ENCODE data around the gene IMPDH1. TPM values are rescaled to one million over a fixed set of nuclear protein-coding genes. Genes with fewer than 3 reads are reported as not detected.

The IMPDH1 gene
- total and polyA plus RNA-seq, 2 donors (not counting 3 experiments of a cell fraction or from before 2014, with no cell fraction given), result 78.8 to 97.9 TPM

DNA sequence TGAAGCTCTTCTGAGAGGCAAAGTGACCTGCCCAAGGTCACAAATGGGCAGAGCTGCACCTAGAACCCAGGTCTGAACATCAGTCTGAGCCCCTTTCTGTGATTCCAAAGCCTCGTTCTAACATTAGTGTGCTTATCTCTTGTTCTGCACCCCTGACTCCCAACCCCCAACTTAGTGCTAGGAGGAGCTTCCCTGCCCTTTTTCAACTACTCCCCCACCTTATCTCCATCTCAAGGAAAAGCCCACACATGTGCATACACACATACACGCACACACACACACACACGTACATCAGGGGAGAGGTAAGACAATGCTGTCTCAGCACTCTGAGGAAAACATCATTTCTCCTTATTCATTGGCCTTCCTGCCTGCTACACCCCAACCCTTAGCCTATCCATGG, 56.6 kb downstream of the IMPDH1 start:
- no TSS peak for BruUV-seq (replicated peaks)
- DNase-seq (ENCODE audit: low read depth, low spot score), result no peak
- no peak overlapping the region for H3K27ac ChIP-seq (ENCODE audit: insufficient read depth, low read depth, low read length)
- H3K4me1 ChIP-seq (ENCODE audit: control insufficient read depth, extremely low read depth, insufficient read depth, low read length), result no peaks in the 10 kb centered on the region
- dilution Hi-C loops (cut with MboI; ENCODE audit: extremely low pct_ligation_motif_present, low sequenced_read_pairs) (no loop called here), intact Hi-C loops (cut with micrococcal nuclease) (no loop called here)
- H3K9me1 ChIP-seq (replicated peaks; ENCODE audit: control insufficient read depth, extremely low read depth, insufficient read depth, low read length), result no peaks in the 10 kb centered on the region
- FAIRE-seq, result no peak
- no peak for TF ChIP-seq POLR2A (IDR thresholded peaks at IDR 0.05; ENCODE audit: low read depth, low read length)
- no peak for TF ChIP-seq FOS (IDR thresholded peaks at IDR 0.05; ENCODE audit: borderline replicate concordance, insufficient read depth, low read length)
- TF ChIP-seq, protein P1, sequence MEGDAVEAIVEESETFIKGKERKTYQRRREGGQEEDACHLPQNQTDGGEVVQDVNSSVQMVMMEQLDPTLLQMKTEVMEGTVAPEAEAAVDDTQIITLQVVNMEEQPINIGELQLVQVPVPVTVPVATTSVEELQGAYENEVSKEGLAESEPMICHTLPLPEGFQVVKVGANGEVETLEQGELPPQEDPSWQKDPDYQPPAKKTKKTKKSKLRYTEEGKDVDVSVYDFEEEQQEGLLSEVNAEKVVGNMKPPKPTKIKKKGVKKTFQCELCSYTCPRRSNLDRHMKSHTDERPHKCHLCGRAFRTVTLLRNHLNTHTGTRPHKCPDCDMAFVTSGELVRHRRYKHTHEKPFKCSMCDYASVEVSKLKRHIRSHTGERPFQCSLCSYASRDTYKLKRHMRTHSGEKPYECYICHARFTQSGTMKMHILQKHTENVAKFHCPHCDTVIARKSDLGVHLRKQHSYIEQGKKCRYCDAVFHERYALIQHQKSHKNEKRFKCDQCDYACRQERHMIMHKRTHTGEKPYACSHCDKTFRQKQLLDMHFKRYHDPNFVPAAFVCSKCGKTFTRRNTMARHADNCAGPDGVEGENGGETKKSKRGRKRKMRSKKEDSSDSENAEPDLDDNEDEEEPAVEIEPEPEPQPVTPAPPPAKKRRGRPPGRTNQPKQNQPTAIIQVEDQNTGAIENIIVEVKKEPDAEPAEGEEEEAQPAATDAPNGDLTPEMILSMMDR (IDR thresholded peaks at IDR 0.05; ENCODE audit: extremely low read depth in 1 of 2, insufficient read depth in 1 of 2, low read depth in 1 of 2, low read length in 2 of 2), result no peak
- no peak for TF ChIP-seq POLR2AphosphoS5 (IDR thresholded peaks at IDR 0.05; ENCODE audit: insufficient read depth, low read depth, low read length)
- no peak for TF ChIP-seq JUN (IDR thresholded peaks at IDR 0.05; ENCODE audit: borderline replicate concordance, insufficient read depth, insufficient read length, low read depth)
- no peak for TF ChIP-seq MYC (IDR thresholded peaks at IDR 0.05; ENCODE audit: low read depth, low read length)
- no peak for TF ChIP-seq EZH2 (IDR thresholded peaks at IDR 0.05; ENCODE audit: borderline replicate concordance, low read depth, low read length, severe bottlenecking)
- TF ChIP-seq GATA2 (IDR thresholded peaks at IDR 0.05; ENCODE audit: insufficient read depth, insufficient read length, low read depth, low read length), result no peak
- TF ChIP-seq MAX (IDR thresholded peaks at IDR 0.05; ENCODE audit: insufficient read depth, insufficient read length), result no peak
- no peak overlapping the region for H3K4me3 ChIP-seq (replicated peaks in 1 of 3; ENCODE audit: insufficient read depth in 1 of 3, low read depth in 1 of 3, low read length in 3 of 3)
- H3K9me3 ChIP-seq (replicated peaks; ENCODE audit: control insufficient read depth, insufficient read depth, low read length), result no peaks in the 10 kb centered on the region
- no peaks in the 10 kb centered on the region for H4K20me1 ChIP-seq (replicated peaks; ENCODE audit: control insufficient read depth, extremely low read depth, insufficient read depth, low read length)
- no peak overlapping the region for H3K9ac ChIP-seq (replicated peaks; ENCODE audit: extremely low read depth, insufficient read depth, low read length)
- H3K27me3 ChIP-seq (ENCODE audit: control insufficient read depth in 2 of 2, insufficient read depth in 2 of 2, low read length in 2 of 2), result peaks cover 54 to 57% of the 10 kb centered on the region in 2 experiments
- H3K79me2 ChIP-seq (ENCODE audit: control insufficient read depth, insufficient read depth, low read length), result no peaks in the 10 kb centered on the region
- CTCF ChIA-PET, result interaction anchor here (1.0 to 16.4 kb wide), 3 partner anchors 9 to 72 kb away, joined by 5 to 778 read pairs (median 9); no protein-coding TSS in a partner anchor
- H3K4me2 ChIP-seq (ENCODE audit: insufficient read depth, low read length), result no peak overlapping the region
- POLR2A ChIA-PET, result no interaction called here
- H2AFZ ChIP-seq (ENCODE audit: low read depth, low read length), result no peak overlapping the region
- no peaks in the 10 kb centered on the region for H3K36me3 ChIP-seq (ENCODE audit: control insufficient read depth in 2 of 2, extremely low read depth in 1 of 2, insufficient read depth in 2 of 2, low read length in 2 of 2)
